Naive thymus-derived CD4-positive, alpha-beta T cell (primary cell): Measurements from ENCODE around the gene PAPLN. TPM values are rescaled to one million over a fixed set of nuclear protein-coding genes. Genes with fewer than 3 reads are reported as not detected.

ENCODE experiments used
- ATAC-seq: fragments of 150-1000 bp; cut with Tn5 transposase; 2 replicates; pipeline ENCODE4 v1.10.0; 2021; ENCODE audit warnings: mild to moderate bottlenecking, moderate library complexity
- CTCF ChIA-PET: fragments of 350-600 bp; sonication (Branson Sonifier 250); formaldehyde crosslinking; loops from one replicate; lab custom pipeline; 2021; ENCODE audit warnings: antibody characterized with exemption; lab: Charles Lee
- POLR2A ChIA-PET: fragments of 350-600 bp; sonication (Branson Sonifier 250); formaldehyde crosslinking; loops from one replicate; lab custom pipeline; 2021; ENCODE audit warnings: antibody characterized with exemption, inconsistent platforms; lab: Charles Lee
- DNase-seq, 9 donors: peaks; one replicate each; pipeline versions ENCODE4 v3.0.0 to v3.0.0-alpha.2; 2020 to 2022; ENCODE audit warnings: mixed read lengths in 1 of 9
- H3K27ac ChIP-seq: one replicate; pipeline ENCODE4 v1.7.0; 2013; ENCODE audit warnings: mild to moderate bottlenecking, low read depth, low read length, moderate library complexity
- H3K27me3 ChIP-seq, 2 donors: one replicate each; pipeline ENCODE4 v1.7.0; 2013; ENCODE audit warnings: low read length in 2 of 2, mild to moderate bottlenecking in 2 of 2, moderate library complexity in 2 of 2; ENCODE audit not compliant: control insufficient read depth in 2 of 2, insufficient read depth in 2 of 2
- H3K36me3 ChIP-seq, 3 experiments: 1 replicate in 2 of 3; 2 replicates in 1 of 3; pipeline ENCODE4 v1.7.0; 2013; ENCODE audit warnings: low read length in 3 of 3, mild to moderate bottlenecking in 3 of 3, moderate library complexity in 1 of 3; ENCODE audit not compliant: insufficient read depth in 3 of 3, control insufficient read depth in 2 of 3
- H3K4me1 ChIP-seq, 2 donors: one replicate each; pipeline ENCODE4 v1.7.0; 2013; ENCODE audit warnings: low read length in 2 of 2, mild to moderate bottlenecking in 2 of 2, moderate library complexity in 1 of 2; ENCODE audit not compliant: control insufficient read depth in 2 of 2, insufficient read depth in 2 of 2
- H3K4me3 ChIP-seq: 2 replicates; pipeline ENCODE4 v1.7.0; 2013; ENCODE audit warnings: mild to moderate bottlenecking, low read length
- H3K9me3 ChIP-seq, 3 experiments: 1 replicate in 2 of 3; 2 replicates in 1 of 3; pipeline ENCODE4 v1.7.0; 2013; ENCODE audit warnings: low read length in 3 of 3; ENCODE audit not compliant: control insufficient read depth in 2 of 3
- H3K27ac Mint-ChIP-seq, 9 donors: one replicate each; pipeline ENCODE4 v1.8.0; 2020 to 2022; ENCODE audit warnings: mixed read lengths in 9 of 9, mild to moderate bottlenecking in 8 of 9, moderate library complexity in 5 of 9, inconsistent platforms in 2 of 9
- H3K27me3 Mint-ChIP-seq, 5 donors: one replicate each; pipeline ENCODE4 v1.8.0; 2021 to 2022; ENCODE audit warnings: mixed read lengths in 5 of 5, mild to moderate bottlenecking in 1 of 5
- H3K36me3 Mint-ChIP-seq, 5 donors: one replicate each; pipeline ENCODE4 v1.8.0; 2020 to 2022; ENCODE audit warnings: mixed read lengths in 5 of 5, mild to moderate bottlenecking in 3 of 5, inconsistent platforms in 1 of 5
- H3K4me1 Mint-ChIP-seq, 7 donors: one replicate each; pipeline ENCODE4 v1.8.0; 2020 to 2022; ENCODE audit warnings: mixed read lengths in 7 of 7, mild to moderate bottlenecking in 3 of 7, inconsistent platforms in 1 of 7
- H3K4me3 Mint-ChIP-seq, 10 donors: one replicate each; pipeline ENCODE4 v1.8.0; 2020 to 2022; ENCODE audit warnings: mild to moderate bottlenecking in 10 of 10, mixed read lengths in 10 of 10, moderate library complexity in 6 of 10, inconsistent platforms in 2 of 10
- H3K9me3 Mint-ChIP-seq, 11 donors: one replicate each; pipeline ENCODE4 v1.8.0; 2020 to 2022; ENCODE audit warnings: mixed read lengths in 11 of 11, mild to moderate bottlenecking in 4 of 11, inconsistent platforms in 1 of 11, moderate library complexity in 1 of 11
- intact Hi-C, 2 donors: fragments of 100-400 bp; cut with micrococcal nuclease; formaldehyde crosslinking; loops; one replicate each; pipeline ENCODE4 v1.15.1; 2023
- polyA plus RNA-seq, 2 donors: library from polyadenylated mRNA; unstranded; fragments of 300-500 nt; fragmentation: Illumina TruSeq; gene quantifications; one replicate each; pipeline ENCODE4 v1.2.3, GENCODE V29; 2021
- total RNA-seq, 6 experiments: library from RNA in 5 of 6; stranded (reverse) in 5 of 6; gene quantifications; 1 replicate in 5 of 6; 2 replicates in 1 of 6; pipeline ENCODE4 v1.2.3 and lab custom pipeline; 2021 to 2026

The PAPLN gene
- total and polyA plus RNA-seq, 7 experiments from 2014 or later, result 0.08 to 1.4 (median 0.44) TPM

- Histone ChIP-seq H3K27me3 (no peaks in the 10 kb centered on the region), H3K4me1 (no peaks in the 10 kb centered on the region), H3K27ac (no peak overlapping the region), H3K9me3 (no peaks in the 10 kb centered on the region), H3K36me3 (peaks cover 0 to 58% (median 3%) of the 10 kb centered on the region in 3 experiments), H3K4me3 (no peak overlapping the region)
- Mint-ChIP-seq H3K4me1 (peaks cover 0 to 20% (median 0%) of the 10 kb centered on the region in 7 donors), H3K36me3 (peaks cover 0 to 57% (median 18%) of the 10 kb centered on the region in 5 donors), H3K27me3 (peaks cover 0 to under 1% (median 0%) of the 10 kb centered on the region in 5 donors), H3K9me3 (peaks cover 0 to 2% (median 0%) of the 10 kb centered on the region in 11 donors), H3K4me3 (no peak overlapping the region), H3K27ac (no peak overlapping the region)
- intact Hi-C loops, result no loop called here
- ChIA-PET POLR2A (interaction anchor here (0.7 kb wide), 1 partner anchor 89 kb away, joined by 3 read pairs; the partner anchor contains the start of gene PSEN1), CTCF (no interaction called here)
- ATAC-seq (no peak), DNase-seq (no peak)
Measured at GRCh38 chr14:73225496-73225895, 11.8 kb upstream of the PAPLN start.

- POLR2A ChIA-PET, result no interaction called here
Measured at GRCh38 chr14:73227812-73228781, 9.2 kb upstream of the PAPLN start.

GRCh38 chr14:73230051-73230450, 7.3 kb upstream of the PAPLN start:
- ChIA-PET POLR2A (no interaction called here), CTCF (interaction anchor here (0.7 kb wide), 1 partner anchor 236 kb away, joined by 3 read pairs; no protein-coding TSS in a partner anchor)
- Histone ChIP-seq H3K4me1 (no peaks in the 10 kb centered on the region), H3K36me3 (peaks cover 0 to 28% (median 0%) of the 10 kb centered on the region in 3 experiments), H3K27ac (no peak overlapping the region), H3K4me3 (no peak overlapping the region), H3K27me3 (no peaks in the 10 kb centered on the region), H3K9me3 (no peaks in the 10 kb centered on the region)
- ATAC-seq (no peak), DNase-seq (no peak)
- H3K36me3 Mint-ChIP-seq, result peaks cover 0 to 27% (median 4%) of the 10 kb centered on the region in 5 donors
- H3K27me3 Mint-ChIP-seq, result peaks cover 16 to 28% (median 22%) of the 10 kb centered on the region in 5 donors
- H3K9me3 Mint-ChIP-seq, result peaks cover 0 to 2% (median 0%) of the 10 kb centered on the region in 11 donors
- no peak overlapping the region for H3K27ac Mint-ChIP-seq
- H3K4me3 Mint-ChIP-seq, result no peak overlapping the region
- intact Hi-C loops, result no loop called here
- H3K4me1 Mint-ChIP-seq, result peaks cover 0 to 3% (median 0%) of the 10 kb centered on the region in 7 donors

More at GRCh38 chr14:73227812-73228781, 9.2 kb upstream of the PAPLN start:
- no peak overlapping the region for H3K27ac Mint-ChIP-seq
- CTCF ChIA-PET, result no interaction called here
- Histone ChIP-seq H3K27ac (no peak overlapping the region), H3K4me1 (no peaks in the 10 kb centered on the region), H3K4me3 (no peak overlapping the region), H3K27me3 (no peaks in the 10 kb centered on the region), H3K36me3 (peaks cover 0 to 36% (median 3%) of the 10 kb centered on the region in 3 experiments), H3K9me3 (no peaks in the 10 kb centered on the region)
- H3K9me3 Mint-ChIP-seq, result peaks cover 0 to 2% (median 0%) of the 10 kb centered on the region in 11 donors
- peaks cover 4 to 10% (median 5%) of the 10 kb centered on the region in 5 donors for H3K27me3 Mint-ChIP-seq
- intact Hi-C loops, result no loop called here
- peaks cover 0 to 37% (median 8%) of the 10 kb centered on the region in 5 donors for H3K36me3 Mint-ChIP-seq
- DNase-seq (no peak), ATAC-seq (no peak)
- H3K4me3 Mint-ChIP-seq, result peak overlapping the region in 1 of 10 donors; percentile 41
- peaks cover 0 to 3% (median 0%) of the 10 kb centered on the region in 7 donors for H3K4me1 Mint-ChIP-seq

GRCh38 chr14:73231981-73232851, 5.1 kb upstream of the PAPLN start:
- Histone ChIP-seq H3K27ac (no peak overlapping the region), H3K4me1 (no peaks in the 10 kb centered on the region), H3K27me3 (peaks cover 0 to 8% of the 10 kb centered on the region in 2 donors), H3K36me3 (peaks cover 0 to 19% (median 0%) of the 10 kb centered on the region in 3 experiments), H3K4me3 (no peak overlapping the region), H3K9me3 (no peaks in the 10 kb centered on the region)
- no peak overlapping the region for H3K27ac Mint-ChIP-seq
- ChIA-PET CTCF (no interaction called here), POLR2A (interaction anchor here (1.5 kb wide), 1 partner anchor 11 kb away, joined by 4 read pairs; no protein-coding TSS in a partner anchor)
- no peak for ATAC-seq
- no peak for DNase-seq
- peaks cover 38 to 49% (median 42%) of the 10 kb centered on the region in 5 donors for H3K27me3 Mint-ChIP-seq
- intact Hi-C loops, result no loop called here
- H3K9me3 Mint-ChIP-seq, result peaks cover 0 to 2% (median 0%) of the 10 kb centered on the region in 11 donors
- peaks cover 0 to 13% (median 4%) of the 10 kb centered on the region in 5 donors for H3K36me3 Mint-ChIP-seq
- H3K4me1 Mint-ChIP-seq, result peaks cover 6 to 12% (median 8%) of the 10 kb centered on the region in 7 donors
- H3K4me3 Mint-ChIP-seq, result no peak overlapping the region

GRCh38 chr14:73232984-73233383, 4.3 kb upstream of the PAPLN start:
- ChIA-PET CTCF (no interaction called here), POLR2A (interaction anchor here (1.5 kb wide), 1 partner anchor 12 kb away, joined by 4 read pairs; no protein-coding TSS in a partner anchor)
- intact Hi-C loops, result no loop called here
- H3K27ac ChIP-seq, result no peak overlapping the region
- peaks cover 0 to 2% (median 0%) of the 10 kb centered on the region in 11 donors for H3K9me3 Mint-ChIP-seq
- H3K27ac Mint-ChIP-seq, result no peak overlapping the region
- peaks cover 6 to 12% (median 8%) of the 10 kb centered on the region in 7 donors for H3K4me1 Mint-ChIP-seq
- DNase-seq, result no peak
- peaks cover 0 to 8% of the 10 kb centered on the region in 2 donors for H3K27me3 ChIP-seq
- H3K4me3 ChIP-seq, result no peak overlapping the region
- H3K36me3 ChIP-seq, result peaks cover 0 to 12% (median 0%) of the 10 kb centered on the region in 3 experiments
- H3K4me1 ChIP-seq, result no peaks in the 10 kb centered on the region
- no peak for ATAC-seq
- no peaks in the 10 kb centered on the region for H3K9me3 ChIP-seq
- H3K4me3 Mint-ChIP-seq, result no peak overlapping the region
- peaks cover 0 to 13% (median 4%) of the 10 kb centered on the region in 5 donors for H3K36me3 Mint-ChIP-seq
- peaks cover 38 to 50% (median 43%) of the 10 kb centered on the region in 5 donors for H3K27me3 Mint-ChIP-seq

GRCh38 chr14:73233564-73233963, 3.7 kb upstream of the PAPLN start:
- DNase-seq, result no peak
- Histone ChIP-seq H3K36me3 (peaks cover 0 to 6% (median 0%) of the 10 kb centered on the region in 3 experiments), H3K9me3 (no peaks in the 10 kb centered on the region), H3K27me3 (peaks cover 0 to 8% of the 10 kb centered on the region in 2 donors), H3K27ac (no peak overlapping the region), H3K4me1 (no peaks in the 10 kb centered on the region), H3K4me3 (no peak overlapping the region)
- intact Hi-C loops, result no loop called here
- peaks cover 0 to 7% (median 3%) of the 10 kb centered on the region in 5 donors for H3K36me3 Mint-ChIP-seq
- CTCF ChIA-PET, result no interaction called here
- peaks cover 6 to 13% (median 10%) of the 10 kb centered on the region in 7 donors for H3K4me1 Mint-ChIP-seq
- peaks cover 0 to 2% (median 0%) of the 10 kb centered on the region in 11 donors for H3K9me3 Mint-ChIP-seq
- H3K4me3 Mint-ChIP-seq, result no peak overlapping the region
- POLR2A ChIA-PET, result no interaction called here
- H3K27ac Mint-ChIP-seq, result no peak overlapping the region
- no peak for ATAC-seq
- peaks cover 41 to 55% (median 46%) of the 10 kb centered on the region in 5 donors for H3K27me3 Mint-ChIP-seq
